ENCODE measurements around the gene UBXN7. TPM values are rescaled to one million over a fixed set of nuclear protein-coding genes. Genes with fewer than 3 reads are reported as not detected.

UBXN7 gene, protein sequence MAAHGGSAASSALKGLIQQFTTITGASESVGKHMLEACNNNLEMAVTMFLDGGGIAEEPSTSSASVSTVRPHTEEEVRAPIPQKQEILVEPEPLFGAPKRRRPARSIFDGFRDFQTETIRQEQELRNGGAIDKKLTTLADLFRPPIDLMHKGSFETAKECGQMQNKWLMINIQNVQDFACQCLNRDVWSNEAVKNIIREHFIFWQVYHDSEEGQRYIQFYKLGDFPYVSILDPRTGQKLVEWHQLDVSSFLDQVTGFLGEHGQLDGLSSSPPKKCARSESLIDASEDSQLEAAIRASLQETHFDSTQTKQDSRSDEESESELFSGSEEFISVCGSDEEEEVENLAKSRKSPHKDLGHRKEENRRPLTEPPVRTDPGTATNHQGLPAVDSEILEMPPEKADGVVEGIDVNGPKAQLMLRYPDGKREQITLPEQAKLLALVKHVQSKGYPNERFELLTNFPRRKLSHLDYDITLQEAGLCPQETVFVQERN
- total RNA-seq (55.1 and 57.0 TPM in 2 replicates), polyA plus RNA-seq (8.2 and 9.9 TPM in 2 replicates), polyA minus RNA-seq (31.5 and 40.8 TPM in 2 replicates), Bru-seq, nascent RNA (percentile 74 among the genes with signal in this experiment), BruChase-seq, experiment 1, labeled RNA remaining after a 6-hour chase (percentile 88 among the genes with signal in this experiment), BruChase-seq, experiment 2, labeled RNA remaining after a 2-hour chase (percentile 85 among the genes with signal in this experiment)
- 11.9 and 12.1 TPM in 2 replicates for polyA plus RNA-seq (2011; cell fraction: cytosol; rRNA removed)
- 22.9 and 24.3 TPM in 2 replicates for polyA plus RNA-seq (2011; cell fraction: nucleus; rRNA removed)
- polyA plus RNA-seq (2012) = 21.2 and 28.2 TPM in 2 replicates
- 17.7 TPM for polyA minus RNA-seq (2011; cell fraction: cytosol; rRNA and poly(A)+ RNA removed)
- polyA minus RNA-seq (2011; cell fraction: nucleus; rRNA and poly(A)+ RNA removed) = 21.7 and 22.8 TPM in 2 replicates
- long read RNA-seq, full-length matches to known transcripts = 10 of 20 reads
- long read RNA-seq, partial matches to known transcripts = 0 of 20 reads
- long read RNA-seq, other reads (novel, unspliced or antisense) = 10 of 20 reads

DNA sequence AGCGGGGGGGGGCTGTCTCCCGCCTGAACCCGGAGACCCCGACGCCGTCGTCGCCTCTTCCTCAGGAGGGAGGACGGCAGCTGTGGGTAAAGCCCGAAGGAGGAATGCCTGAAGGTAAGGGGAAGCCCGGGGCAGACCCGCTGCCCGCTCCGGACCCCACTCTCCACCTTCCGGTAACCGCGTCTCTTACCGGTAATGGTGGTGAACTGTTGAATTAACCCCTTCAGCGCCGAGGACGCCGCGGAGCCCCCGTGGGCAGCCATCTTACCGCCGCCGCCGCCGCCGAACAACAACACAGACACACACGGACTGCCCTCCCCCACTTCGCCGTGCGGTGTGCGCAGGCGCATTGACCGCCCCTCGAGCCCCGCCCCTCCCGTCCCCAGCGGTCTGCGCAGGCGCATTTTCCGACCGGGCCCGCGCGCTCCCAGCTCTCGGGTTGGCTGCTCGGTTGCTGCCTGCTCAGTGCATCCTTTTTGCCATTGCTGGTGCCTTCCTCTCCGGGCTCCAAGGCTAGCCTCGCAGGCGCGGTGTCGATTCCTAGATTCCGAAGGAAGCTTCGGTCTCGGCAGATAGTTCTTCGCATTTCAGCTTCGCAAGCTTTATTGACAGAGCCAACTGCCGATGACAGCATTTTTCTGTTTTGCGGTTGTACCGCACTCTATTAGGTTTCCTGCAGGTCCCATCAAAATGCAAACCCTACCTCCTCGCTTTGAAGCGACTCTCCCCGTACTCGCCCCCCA, at the start of gene UBXN7:
TSS of gene UBXN7 (minus strand) at position 291 of the 743 bp plus-strand sequence. CDS start at position 263, 28 bp downstream.
- Histone ChIP-seq H3K9ac (replicated peaks; ENCODE audit: extremely low read depth, insufficient read depth, low read length) (peak within 1 kb of the TSS; percentile 75), H3K9me3 (replicated peaks; ENCODE audit: control insufficient read depth, insufficient read depth, low read length) (no peaks in the 10 kb centered on the region), H4K20me1 (replicated peaks; ENCODE audit: control insufficient read depth, extremely low read depth, insufficient read depth, low read length) (no peaks in the 10 kb centered on the region), H3K9me1 (replicated peaks; ENCODE audit: control insufficient read depth, extremely low read depth, insufficient read depth, low read length) (no peaks in the 10 kb centered on the region), H3K27ac (ENCODE audit: insufficient read depth, low read depth, low read length) (peak within 1 kb of the TSS; percentile 41), H3K36me3 (ENCODE audit: control insufficient read depth in 2 of 2, extremely low read depth in 1 of 2, insufficient read depth in 2 of 2, low read length in 2 of 2) (peaks cover 0 to 6% of the 10 kb centered on the region in 2 experiments), H3K27me3 (ENCODE audit: control insufficient read depth in 2 of 2, insufficient read depth in 2 of 2, low read length in 2 of 2) (no peaks in the 10 kb centered on the region), H3K4me2 (ENCODE audit: insufficient read depth, low read length) (peak within 1 kb of the TSS; percentile 97), H3K4me1 (ENCODE audit: control insufficient read depth, extremely low read depth, insufficient read depth, low read length) (peaks cover 8% of the 10 kb centered on the region), H2AFZ (ENCODE audit: low read depth, low read length) (peak within 1 kb of the TSS; percentile 86), H3K4me3 (replicated peaks in 1 of 3; ENCODE audit: insufficient read depth in 1 of 3, low read depth in 1 of 3, low read length in 3 of 3) (peak within 1 kb of the TSS; percentile 65 to 87 (median 74)), H3K79me2 (ENCODE audit: control insufficient read depth, insufficient read depth, low read length) (peaks cover 41% of the 10 kb centered on the region)
- BruUV-seq (replicated peaks) = no TSS peak
- DNase-seq (ENCODE audit: low read depth, low spot score) (peak; percentile 97), FAIRE-seq (peak; percentile 96)
- intact Hi-C loops (cut with micrococcal nuclease) = loop anchor here (1.0 kb wide), 3 partner anchors 71 to 145 kb away; partner anchors contain the start of genes PCYT1A and RNF168
- dilution Hi-C loops (cut with MboI; ENCODE audit: extremely low pct_ligation_motif_present, low sequenced_read_pairs) = no loop called here
- peak; percentile 85 for TF ChIP-seq POLR2A (IDR thresholded peaks at IDR 0.05; ENCODE audit: low read depth, low read length)
- no peak for TF ChIP-seq JUN (IDR thresholded peaks at IDR 0.05; ENCODE audit: borderline replicate concordance, insufficient read depth, insufficient read length, low read depth)
- TF ChIP-seq POLR2AphosphoS5 (IDR thresholded peaks at IDR 0.05; ENCODE audit: insufficient read depth, low read depth, low read length) = peak; percentile 86
- POLR2A ChIA-PET = interaction anchor here (0.6 to 0.8 kb wide), 3 partner anchors 24 to 208 kb away, joined by 3 to 8 read pairs (median 6); no protein-coding TSS in a partner anchor
- CTCF ChIA-PET = interaction anchor here (0.8 to 1.3 kb wide), 6 partner anchors 8 to 179 kb away, joined by 3 to 5 read pairs (median 4); partner anchors contain the start of gene DYNLT2B

Data from endothelial cell of umbilical vein (primary cell).